Peyer's patch (tissue), 4 donors: ENCODE measurements around the gene ERGIC3. TPM values are rescaled to one million over a fixed set of nuclear protein-coding genes. Genes with fewer than 3 reads are reported as not detected.

Experiments used
- DNase-seq, 3 donors: peaks; one replicate each; pipeline ENCODE4 v3.0.0-alpha.2; 2017 to 2019
- H3K27ac ChIP-seq, 4 donors: fragments of 200-600 bp; sonication (generic); one replicate each; pipeline ENCODE4 v1.5.1; 2016 to 2019
- H3K27me3 ChIP-seq, 2 donors: fragments of 200-600 bp; sonication (generic); one replicate each; pipeline ENCODE4 v1.5.1; 2019
- H3K36me3 ChIP-seq, 3 donors: fragments of 200-600 bp; sonication (generic); one replicate each; pipeline ENCODE4 v1.5.1; 2016 to 2019
- H3K4me1 ChIP-seq, 4 donors: fragments of 200-600 bp; sonication (generic); one replicate each; pipeline ENCODE4 v1.5.1; 2016 to 2019
- H3K4me3 ChIP-seq, 4 donors: fragments of 200-600 bp; sonication (generic); 1 replicate in 3 of 4; 2 replicates in 1 of 4; pipeline ENCODE4 v1.5.1; 2016 to 2019; ENCODE audit warnings: mild to moderate bottlenecking in 1 of 4
- H3K9me3 ChIP-seq, 4 donors: fragments of 200-600 bp; sonication (generic); one replicate each; pipeline ENCODE4 v1.5.1; 2016 to 2019; ENCODE audit warnings: mild to moderate bottlenecking in 1 of 4
- POLR2A ChIP-seq, 2 donors: fragments of 450-650 bp; IDR thresholded peaks; one replicate each; pipeline ENCODE4 v1.5.1; 2017; ENCODE audit warnings: antibody characterized with exemption in 2 of 2, mild to moderate bottlenecking in 2 of 2, moderate library complexity in 2 of 2
- total RNA-seq, 4 donors: library from RNA; depleted of rRNA; stranded (reverse); fragments of >200 nt; gene quantifications; one replicate each; pipeline ENCODE4 v1.1.0, GENCODE V29; 2016
- TF ChIP-seq, protein P1 (sequence below), 6 experiments: fragments of 450-650 bp in 4 of 6; fragments of 200-600 bp in 2 of 6; sonication (generic) in 1 of 6; IDR thresholded peaks; one replicate each; pipeline ENCODE4 v1.5.1; 2017 to 2019; ENCODE audit warnings: antibody characterized with exemption in 6 of 6, mild to moderate bottlenecking in 3 of 6, moderate library complexity in 1 of 6

Gene ERGIC3
- total RNA-seq, 4 donors from 2014 or later, result 183 to 233 (median 201) TPM

DNA sequence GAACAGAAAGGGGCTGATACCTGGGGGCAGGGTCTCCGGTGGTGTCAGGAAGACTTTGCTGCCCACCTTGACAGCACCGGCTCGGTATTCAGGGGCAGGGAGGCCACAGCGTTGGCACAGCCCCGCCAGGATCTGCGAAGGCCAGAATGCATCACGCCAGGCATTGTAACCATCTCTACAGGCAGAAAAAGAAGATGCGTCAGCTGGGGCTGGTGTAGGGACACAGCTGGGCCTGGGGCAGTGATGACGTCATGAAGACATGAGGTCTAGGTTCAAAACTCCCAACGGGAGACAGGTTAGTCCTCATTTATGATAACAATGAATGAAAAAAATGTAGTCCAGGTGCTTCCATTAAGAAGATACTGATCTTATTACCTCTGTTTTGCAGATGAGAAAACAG lies 22.0 kb downstream of the ERGIC3 start:
- H3K36me3 ChIP-seq, result no peaks in the 10 kb centered on the region
- H3K9me3 ChIP-seq, result no peaks in the 10 kb centered on the region
- DNase-seq, result no peak
- no peak overlapping the region for H3K27ac ChIP-seq
- no peaks in the 10 kb centered on the region for H3K27me3 ChIP-seq
- H3K4me3 ChIP-seq, result no peak overlapping the region
- H3K4me1 ChIP-seq, result no peaks in the 10 kb centered on the region
- TF ChIP-seq POLR2A (IDR thresholded peaks at IDR 0.05), result no peak
- TF ChIP-seq, protein P1, sequence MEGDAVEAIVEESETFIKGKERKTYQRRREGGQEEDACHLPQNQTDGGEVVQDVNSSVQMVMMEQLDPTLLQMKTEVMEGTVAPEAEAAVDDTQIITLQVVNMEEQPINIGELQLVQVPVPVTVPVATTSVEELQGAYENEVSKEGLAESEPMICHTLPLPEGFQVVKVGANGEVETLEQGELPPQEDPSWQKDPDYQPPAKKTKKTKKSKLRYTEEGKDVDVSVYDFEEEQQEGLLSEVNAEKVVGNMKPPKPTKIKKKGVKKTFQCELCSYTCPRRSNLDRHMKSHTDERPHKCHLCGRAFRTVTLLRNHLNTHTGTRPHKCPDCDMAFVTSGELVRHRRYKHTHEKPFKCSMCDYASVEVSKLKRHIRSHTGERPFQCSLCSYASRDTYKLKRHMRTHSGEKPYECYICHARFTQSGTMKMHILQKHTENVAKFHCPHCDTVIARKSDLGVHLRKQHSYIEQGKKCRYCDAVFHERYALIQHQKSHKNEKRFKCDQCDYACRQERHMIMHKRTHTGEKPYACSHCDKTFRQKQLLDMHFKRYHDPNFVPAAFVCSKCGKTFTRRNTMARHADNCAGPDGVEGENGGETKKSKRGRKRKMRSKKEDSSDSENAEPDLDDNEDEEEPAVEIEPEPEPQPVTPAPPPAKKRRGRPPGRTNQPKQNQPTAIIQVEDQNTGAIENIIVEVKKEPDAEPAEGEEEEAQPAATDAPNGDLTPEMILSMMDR (IDR thresholded peaks at IDR 0.05), result no peak

DNA sequence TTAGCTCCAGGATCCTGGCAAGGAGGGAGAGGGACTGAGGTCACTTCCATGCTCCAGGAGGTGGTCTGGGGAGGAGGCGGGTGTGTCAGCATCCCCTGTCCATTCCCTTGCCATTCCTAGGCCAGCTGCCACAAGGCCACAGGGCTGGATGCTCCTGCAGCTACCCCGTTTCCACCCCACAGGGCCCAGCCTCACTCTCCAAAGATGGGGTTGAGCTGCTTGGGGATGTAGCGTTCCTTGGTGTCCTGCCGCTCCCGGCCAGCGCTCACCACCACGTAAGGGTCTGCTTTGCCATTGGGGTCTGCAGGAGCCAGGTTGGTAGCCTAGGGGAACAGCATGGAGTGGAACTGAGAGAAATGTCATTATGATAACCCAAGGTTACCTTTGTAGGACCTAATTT lies 23.0 kb downstream of the ERGIC3 start:
- Histone ChIP-seq H3K4me1 (no peaks in the 10 kb centered on the region), H3K27ac (no peak overlapping the region), H3K9me3 (no peaks in the 10 kb centered on the region), H3K36me3 (no peaks in the 10 kb centered on the region), H3K27me3 (no peaks in the 10 kb centered on the region), H3K4me3 (no peak overlapping the region)
- TF ChIP-seq, protein P1 (IDR thresholded peaks at IDR 0.05), result no peak
- TF ChIP-seq POLR2A (IDR thresholded peaks at IDR 0.05), result no peak
- no peak for DNase-seq

DNA sequence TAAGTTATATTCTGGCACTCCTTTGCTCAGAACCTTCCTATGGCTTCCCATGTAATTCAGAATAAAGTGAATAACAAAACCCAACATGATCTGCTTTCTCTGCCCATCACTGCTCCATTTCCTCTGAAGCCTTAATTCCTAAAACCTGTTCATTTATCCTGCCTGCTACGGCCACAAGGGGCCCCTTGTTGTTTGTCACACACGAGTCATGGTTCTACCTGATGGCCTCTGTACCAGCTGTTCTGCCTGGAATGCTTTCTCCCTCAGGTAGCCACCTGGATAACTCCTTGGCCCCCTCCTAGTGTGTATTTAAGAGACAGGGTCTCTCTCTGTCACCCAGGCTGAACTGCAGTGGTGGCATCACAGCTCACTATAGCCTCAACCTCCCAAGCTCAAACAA lies 26.8 kb downstream of the ERGIC3 start:
- no peak for DNase-seq
- H3K27me3 ChIP-seq, result no peaks in the 10 kb centered on the region
- no peaks in the 10 kb centered on the region for H3K4me1 ChIP-seq
- no peak overlapping the region for H3K27ac ChIP-seq
- no peaks in the 10 kb centered on the region for H3K36me3 ChIP-seq
- H3K9me3 ChIP-seq, result peaks cover 0 to 6% (median 2%) of the 10 kb centered on the region in 4 donors
- TF ChIP-seq, protein P1 (IDR thresholded peaks at IDR 0.05), result peak in 3 of 6 experiments; percentile 23 to 35 (median 31)
- TF ChIP-seq POLR2A (IDR thresholded peaks at IDR 0.05), result no peak
- H3K4me3 ChIP-seq, result no peak overlapping the region

DNA sequence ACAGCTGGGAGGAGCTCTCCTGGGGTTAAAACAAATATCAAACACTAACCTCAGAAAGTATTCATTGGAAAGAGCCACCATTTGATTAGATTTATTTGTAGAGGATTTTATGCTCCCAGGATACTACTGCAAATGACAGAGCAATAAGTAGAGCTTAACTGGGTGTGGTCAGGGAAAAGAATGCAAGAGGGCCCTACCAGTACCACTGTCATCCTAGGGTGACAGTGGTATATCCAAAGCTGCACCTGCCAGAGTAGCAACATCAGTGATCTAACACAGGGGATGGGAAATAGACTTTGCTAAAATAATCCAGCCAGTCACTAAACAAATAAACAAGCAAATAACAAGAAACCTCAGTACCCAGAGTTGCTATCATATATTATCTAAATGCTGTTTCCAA lies 29.7 kb downstream of the ERGIC3 start:
- TF ChIP-seq, protein P1 (IDR thresholded peaks at IDR 0.05), result no peak
- TF ChIP-seq POLR2A (IDR thresholded peaks at IDR 0.05), result no peak
- DNase-seq, result no peak

DNA sequence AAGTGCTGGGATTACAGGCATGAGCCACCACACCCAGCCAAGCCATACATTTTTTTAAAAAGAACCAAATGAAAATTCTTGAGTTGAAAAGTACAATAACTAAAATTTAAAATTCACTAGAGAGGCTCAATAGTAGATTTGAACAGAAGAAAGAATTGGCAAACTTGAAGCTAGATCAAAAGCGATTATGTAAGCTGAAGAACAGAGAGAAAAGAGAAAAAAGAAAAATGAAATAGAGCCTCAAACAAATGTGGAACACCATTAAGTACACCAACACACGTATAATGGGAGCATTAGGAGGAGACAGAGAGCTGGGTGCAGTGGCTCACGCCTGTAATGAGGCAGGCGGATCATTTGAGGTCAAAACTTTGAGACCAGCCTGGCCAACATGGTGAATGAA lies 31.0 kb downstream of the ERGIC3 start:
- TF ChIP-seq POLR2A (IDR thresholded peaks at IDR 0.05), result no peak
- TF ChIP-seq, protein P1 (IDR thresholded peaks at IDR 0.05), result no peak
- no peaks in the 10 kb centered on the region for H3K36me3 ChIP-seq
- peaks cover 0 to 6% (median 2%) of the 10 kb centered on the region in 4 donors for H3K9me3 ChIP-seq
- no peaks in the 10 kb centered on the region for H3K4me1 ChIP-seq
- no peaks in the 10 kb centered on the region for H3K27me3 ChIP-seq
- no peak for DNase-seq
- no peak overlapping the region for H3K4me3 ChIP-seq
- no peak overlapping the region for H3K27ac ChIP-seq

More for the DNA sequence above, 29.7 kb downstream of the ERGIC3 start:
- H3K27me3 ChIP-seq, result no peaks in the 10 kb centered on the region
- H3K4me3 ChIP-seq, result no peak overlapping the region
- H3K9me3 ChIP-seq, result peaks cover 0 to 6% (median 2%) of the 10 kb centered on the region in 4 donors
- H3K36me3 ChIP-seq, result no peaks in the 10 kb centered on the region
- no peaks in the 10 kb centered on the region for H3K4me1 ChIP-seq
- no peak overlapping the region for H3K27ac ChIP-seq

DNA sequence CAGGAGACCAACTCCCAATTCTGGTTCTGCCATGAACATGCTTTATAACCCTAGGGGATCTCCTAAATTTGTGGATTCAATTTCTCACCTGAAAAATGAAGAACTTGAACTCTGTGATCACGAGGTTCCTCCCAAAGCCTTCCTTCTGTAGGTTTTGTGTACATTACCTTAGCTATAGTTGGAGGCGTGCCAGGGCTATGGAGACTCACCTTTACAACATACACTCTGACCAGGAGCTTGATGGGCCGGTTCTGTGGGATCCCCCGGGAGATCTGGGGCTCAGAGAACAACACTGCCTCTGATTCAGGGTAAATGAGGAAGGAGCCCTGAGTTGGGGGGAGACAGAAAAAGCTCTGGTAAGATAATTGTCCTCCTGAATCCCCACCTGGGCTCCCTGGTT lies 34.1 kb downstream of the ERGIC3 start:
- no peak overlapping the region for H3K4me3 ChIP-seq
- H3K4me1 ChIP-seq, result no peaks in the 10 kb centered on the region
- peak in 1 of 3 donors; percentile 80 for DNase-seq
- no peaks in the 10 kb centered on the region for H3K27me3 ChIP-seq
- no peak overlapping the region for H3K27ac ChIP-seq
- no peaks in the 10 kb centered on the region for H3K36me3 ChIP-seq
- peaks cover 0 to 6% (median 2%) of the 10 kb centered on the region in 4 donors for H3K9me3 ChIP-seq
- TF ChIP-seq, protein P1 (IDR thresholded peaks at IDR 0.05), result no peak
- no peak for TF ChIP-seq POLR2A (IDR thresholded peaks at IDR 0.05)
